Measurements from ENCODE around the gene S100A8.
"Not testable (repeated sequence)": the region's sequence is repeated elsewhere in the genome, so short reads cannot be mapped to it uniquely, and the experiment has no call there.

The S100A8 gene

DNA sequence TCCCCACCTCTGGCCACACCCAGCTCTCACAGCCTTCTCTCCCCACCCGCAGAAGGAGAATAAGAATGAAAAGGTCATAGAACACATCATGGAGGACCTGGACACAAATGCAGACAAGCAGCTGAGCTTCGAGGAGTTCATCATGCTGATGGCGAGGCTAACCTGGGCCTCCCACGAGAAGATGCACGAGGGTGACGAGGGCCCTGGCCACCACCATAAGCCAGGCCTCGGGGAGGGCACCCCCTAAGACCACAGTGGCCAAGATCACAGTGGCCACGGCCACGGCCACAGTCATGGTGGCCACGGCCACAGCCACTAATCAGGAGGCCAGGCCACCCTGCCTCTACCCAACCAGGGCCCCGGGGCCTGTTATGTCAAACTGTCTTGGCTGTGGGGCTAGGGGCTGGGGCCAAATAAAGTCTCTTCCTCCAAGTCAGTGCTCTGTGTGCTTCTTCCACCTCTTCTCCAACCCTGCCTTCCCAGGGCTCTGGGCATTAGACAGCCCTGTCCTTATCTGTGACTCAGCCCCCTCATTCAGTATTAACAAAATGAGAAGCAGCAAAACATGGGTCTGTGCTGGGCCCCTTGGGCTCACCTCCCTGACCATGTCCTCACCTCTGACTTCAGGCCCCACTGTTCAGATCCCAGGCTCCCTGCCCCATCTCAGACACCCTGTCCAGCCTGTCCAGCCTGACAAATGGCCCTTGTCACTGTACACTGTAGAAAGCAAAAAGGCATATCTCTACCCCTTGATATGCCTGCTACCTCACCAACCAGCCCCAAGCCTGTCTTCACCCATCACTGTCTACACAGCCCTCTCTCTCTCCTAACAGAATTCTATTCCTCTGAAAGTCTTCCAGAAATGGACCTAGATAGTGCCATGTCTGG is 30.0 kb downstream of the S100A8 start:
- DNase-seq = no peak

DNA sequence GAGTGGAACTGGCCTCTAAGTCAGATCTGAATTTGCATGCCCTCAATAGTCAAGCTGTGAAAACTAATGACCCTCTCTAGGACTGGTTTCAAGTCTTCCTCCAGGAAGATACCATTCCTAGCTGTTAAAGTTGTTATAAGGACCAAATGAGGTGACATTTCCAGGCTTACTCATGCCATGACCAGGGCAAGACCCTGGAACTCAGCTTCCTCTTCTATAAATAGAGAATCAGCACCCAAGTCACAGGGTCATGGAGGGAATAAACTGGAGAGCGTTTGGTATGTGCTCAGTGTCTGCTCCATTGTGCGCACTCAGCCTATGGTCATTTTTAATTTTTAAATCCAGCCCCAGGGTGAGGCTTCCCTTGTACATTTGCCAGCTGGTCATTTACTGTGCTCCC is 30.7 kb downstream of the S100A8 start:
- DNase-seq = no peak

GRCh38 chr1:153359241-153359640 is 31.6 kb downstream of the S100A8 start:
- no peak for DNase-seq

DNA sequence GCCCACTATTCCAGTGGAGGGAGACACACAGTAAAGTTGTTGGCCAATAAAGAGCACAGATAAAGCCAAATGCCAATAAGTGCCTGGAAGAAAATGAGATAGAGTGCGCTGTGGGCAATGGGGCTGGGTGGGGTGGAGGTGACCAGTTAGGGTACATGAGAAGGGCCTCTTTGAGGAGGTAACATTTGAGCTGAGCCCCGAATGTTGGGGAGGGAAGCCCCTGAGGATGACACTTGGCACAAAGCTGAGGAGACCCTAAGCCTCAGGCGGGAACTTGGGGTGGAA is 32.2 kb downstream of the S100A8 start:
- no peak for DNase-seq

- DNase-seq = no peak
Measured at GRCh38 chr1:153357853-153358690, 32.8 kb downstream of the S100A8 start, which contains the start of gene S100A9. Gene S100A9, plus strand, starts transcription at chr1:153357854. Its CDS starts 430 bp downstream, at chr1:153358284.

DNA sequence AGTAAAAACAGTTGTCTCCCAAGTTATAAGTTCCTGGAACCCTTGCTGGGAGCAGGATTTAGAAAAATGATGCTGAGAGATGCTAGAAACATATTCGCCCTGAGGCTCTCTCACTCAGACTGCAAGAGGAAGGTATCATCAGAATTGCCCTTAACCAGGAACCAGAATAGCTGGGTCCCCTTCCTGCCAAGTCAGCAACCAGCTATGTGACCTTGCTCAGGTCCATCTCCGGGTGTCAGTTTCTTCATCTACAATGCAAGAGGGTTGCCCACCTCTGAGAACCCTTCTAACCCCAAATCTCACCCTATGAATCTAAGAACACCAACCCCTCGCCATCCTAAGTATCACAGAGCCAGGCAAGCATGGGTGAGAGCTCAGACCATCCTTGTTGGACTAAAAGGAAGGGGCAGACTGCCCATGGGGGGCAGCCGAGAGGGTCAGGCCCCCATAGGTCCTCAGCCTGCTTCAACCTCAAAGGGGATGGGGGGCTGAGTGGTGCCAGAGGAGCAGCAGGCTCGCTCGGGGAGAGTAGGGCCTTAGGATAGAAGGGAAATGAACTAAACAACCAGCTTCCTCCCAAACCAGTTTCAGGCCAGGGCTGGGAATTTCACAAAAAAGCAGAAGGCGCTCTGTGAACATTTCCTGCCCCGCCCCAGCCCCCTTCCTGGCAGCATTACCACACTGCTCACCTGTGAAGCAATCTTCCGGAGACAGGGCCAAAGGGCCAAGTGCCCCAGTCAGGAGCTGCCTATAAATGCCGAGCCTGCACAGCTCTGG is 33.6 kb downstream of the S100A8 start:
- no peak for DNase-seq

GRCh38 chr1:153356392-153357075 is 34.3 kb downstream of the S100A8 start:
- DNase-seq = no peak

DNA sequence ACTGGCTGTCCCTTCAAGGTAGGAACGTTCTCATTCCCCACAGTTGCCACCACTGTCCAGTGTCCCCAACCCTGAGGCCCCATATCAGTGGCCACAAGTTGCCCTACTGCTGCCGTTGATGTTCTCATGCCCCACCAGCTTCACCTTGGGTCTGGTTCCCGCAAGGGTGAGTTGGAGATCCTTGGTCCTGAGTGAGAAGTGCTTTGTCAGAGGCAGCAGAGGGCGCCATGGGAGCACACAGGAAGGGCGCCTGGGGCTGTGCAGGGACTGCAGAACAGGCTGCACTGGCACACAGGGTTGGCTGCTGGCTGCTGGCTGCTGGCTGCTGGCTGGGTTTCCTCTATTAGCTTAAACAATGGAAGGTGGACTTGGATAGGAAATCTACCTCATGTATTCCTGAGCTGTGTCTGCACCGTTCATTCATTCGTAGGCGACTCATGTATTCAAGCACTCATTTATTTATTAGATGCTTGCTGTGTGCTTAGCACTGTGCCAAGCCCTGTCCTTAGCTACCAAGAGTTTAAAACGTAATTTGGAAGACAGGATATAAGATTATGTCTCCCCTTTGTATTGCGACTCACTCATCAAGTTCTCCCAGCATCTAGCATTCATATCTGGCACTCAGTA is 35.3 kb downstream of the S100A8 start:
- DNase-seq = peak; percentile 38

DNA sequence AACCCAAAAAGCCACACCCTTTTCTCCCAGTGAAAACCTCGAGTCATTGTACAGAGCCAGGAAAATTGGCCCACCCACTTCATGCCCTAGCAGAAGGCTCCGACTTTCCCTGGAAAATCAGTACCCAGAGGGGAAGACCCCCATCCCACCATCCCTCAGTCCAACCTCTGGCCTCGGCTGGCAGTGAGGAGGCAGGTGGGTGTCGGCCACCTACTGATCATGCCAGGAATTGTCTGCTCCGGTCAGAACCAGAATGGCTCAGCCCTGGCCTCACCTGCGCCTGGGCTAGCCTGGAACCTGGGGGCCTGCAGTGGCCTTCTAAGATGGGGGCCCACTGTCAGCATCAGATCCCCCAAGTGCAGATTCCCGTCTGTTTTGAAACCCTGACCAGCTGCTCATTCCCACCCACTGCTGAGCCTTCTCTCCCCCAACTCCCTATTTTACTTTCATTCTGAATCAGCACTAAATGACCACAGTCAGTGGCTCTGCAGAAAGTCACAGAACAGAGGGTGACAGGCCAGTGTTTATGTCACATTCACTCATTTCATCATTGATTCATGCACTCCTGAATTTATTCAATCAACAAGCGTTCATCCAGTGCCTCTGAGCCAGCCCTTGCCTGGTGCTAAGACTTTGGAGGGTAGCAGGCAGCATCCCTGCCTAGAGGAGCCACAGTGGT is 36.2 kb downstream of the S100A8 start:
- DNase-seq = no peak

DNA sequence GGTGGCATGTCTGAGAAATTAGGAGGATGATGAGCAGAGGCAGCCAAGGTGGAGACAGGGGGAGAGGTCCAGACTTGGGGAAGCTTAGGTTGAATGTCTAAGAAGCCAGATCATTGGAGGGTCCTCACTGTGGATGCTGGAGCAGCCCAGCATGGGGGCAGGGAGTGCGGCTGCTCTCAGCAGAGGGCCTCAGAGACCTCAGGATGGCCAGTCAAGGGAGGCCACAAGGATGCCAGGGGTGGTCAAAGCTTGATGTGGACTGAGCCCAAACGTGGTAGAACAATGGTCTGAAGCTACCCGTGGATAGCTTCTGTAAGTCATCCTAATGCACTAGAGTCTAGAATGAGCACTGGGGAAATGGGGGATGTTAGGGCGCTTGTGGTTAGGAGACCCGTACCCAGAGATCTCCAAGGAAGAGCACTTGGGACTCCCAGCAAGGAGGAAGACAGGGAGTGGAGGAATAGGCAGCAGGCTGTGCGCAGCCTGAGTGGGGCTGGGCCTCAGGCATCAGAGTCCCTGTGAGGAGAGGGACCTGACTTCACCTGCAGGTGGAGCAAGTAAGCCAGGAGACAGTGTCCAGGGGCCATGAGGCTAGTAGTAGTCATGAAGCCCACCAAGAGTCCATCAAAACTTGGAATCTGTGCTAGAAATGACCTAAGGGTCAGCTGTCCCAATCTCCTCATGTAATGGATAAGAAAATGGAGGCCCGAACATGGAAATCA is 37.5 kb downstream of the S100A8 start:
- no peak for DNase-seq

DNA sequence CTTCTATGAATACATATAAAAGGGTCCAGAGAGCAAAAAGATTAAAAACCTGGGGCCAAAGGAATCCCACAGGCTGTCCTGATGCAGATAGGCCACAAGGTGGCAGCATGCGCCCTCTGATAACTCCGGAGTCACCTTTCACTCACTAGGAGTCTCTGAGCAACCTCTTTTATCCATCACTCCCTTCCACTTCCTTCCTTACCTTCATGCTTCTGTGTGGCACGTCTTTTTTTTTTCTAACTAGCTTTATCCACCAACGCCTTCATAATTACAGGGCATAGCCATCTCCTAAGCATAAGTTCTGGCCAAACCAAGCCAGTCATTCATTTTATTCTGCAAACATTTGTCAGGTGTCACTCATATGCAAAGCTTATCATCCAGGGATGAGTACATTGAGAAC is 38.4 kb downstream of the S100A8 start:
- DNase-seq = peak; percentile 75

DNA sequence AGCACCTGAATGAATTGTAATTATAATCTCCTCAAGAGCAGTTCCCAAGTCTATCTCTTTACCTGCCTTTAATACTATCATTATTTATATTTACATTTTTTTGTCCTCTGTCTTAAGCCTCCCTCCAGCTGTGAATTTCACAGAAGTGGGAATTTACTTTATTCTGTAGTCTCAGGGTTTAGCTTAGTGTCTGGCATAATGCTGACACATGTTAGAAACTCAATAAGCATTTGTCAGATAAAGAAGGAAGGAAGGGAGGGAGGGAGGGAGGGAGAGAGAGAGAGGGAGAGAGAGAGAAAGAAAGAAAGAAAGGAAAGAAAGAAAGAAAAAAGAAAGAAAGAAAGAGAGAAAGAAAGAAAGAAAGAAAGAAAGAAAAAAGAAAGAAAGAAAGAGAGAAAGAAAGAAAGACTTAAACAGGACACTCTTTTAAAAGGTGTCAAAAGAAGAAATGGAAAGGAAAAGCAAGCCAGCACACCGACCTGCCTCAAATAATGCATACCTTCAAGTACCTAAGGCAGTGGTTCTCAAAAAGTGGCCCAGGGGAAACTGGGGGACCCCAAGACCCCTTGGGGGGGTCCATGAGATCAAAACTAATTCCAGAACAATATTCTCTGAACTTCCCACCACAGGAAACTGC is 40.4 kb downstream of the S100A8 start:
- no peak for DNase-seq

- no peak for DNase-seq
Measured at GRCh38 chr1:153349363-153350320, 41.2 kb downstream of the S100A8 start.

GRCh38 chr1:153348511-153349362 is 42.1 kb downstream of the S100A8 start, which contains the start of gene PGLYRP4:
Gene PGLYRP4, minus strand, starts transcription at chr1:153348841. Its CDS starts 909 bp downstream, at chr1:153347932.
- DNase-seq = no peak

- no peak for DNase-seq
Measured at GRCh38 chr1:153347856-153348255, 43.0 kb downstream of the S100A8 start.

DNA sequence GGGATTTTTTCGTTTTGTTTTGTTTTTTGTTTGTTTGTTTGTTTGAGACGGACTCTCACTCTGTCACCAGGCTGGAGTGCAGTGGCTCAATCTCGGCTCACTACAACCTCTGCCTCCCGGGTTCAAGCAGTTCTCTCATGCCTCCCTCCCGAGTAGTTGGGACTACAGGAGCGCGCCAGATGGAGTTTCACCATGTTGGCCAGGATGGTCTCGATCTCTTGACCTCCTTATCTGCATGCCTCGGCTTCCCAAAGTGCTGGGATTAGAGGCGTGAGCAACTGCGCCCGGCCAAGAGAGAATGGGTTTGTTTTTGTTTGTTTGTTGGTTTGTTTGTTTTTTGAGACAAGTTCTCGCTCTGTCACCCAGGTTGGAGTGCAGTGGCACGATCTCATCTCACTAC is 43.8 kb downstream of the S100A8 start:
- not testable (repeated sequence) for DNase-seq

DNA sequence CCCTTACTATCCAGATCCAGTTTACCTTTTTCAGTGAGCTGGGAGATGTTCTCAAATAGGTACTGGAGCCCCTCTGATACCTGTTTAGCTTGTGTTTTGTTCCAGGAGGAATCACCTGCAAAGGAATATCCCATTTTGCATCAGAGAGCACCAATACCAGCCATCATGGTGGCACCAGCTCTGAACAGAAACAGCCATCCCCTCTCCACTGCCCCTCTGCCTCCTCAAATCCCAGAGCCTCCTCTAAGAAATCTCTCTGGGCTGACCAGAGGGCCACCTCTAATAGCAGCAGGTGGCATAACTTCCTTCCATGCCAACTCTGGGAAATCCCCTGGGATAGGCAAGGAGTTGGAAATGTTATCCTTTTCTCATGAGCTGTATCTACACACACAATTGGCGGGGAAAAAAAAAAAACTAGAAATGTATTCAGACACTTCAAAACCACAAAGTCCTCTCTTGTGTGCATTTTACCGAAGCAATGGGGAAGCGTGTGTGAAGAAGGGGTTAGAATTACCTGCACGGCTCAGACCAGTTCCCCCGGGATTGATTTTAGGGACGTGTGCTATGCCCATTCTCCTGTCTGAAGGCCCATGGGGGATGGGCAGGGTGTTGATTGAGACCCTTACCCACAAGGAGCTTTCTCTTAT is 44.7 kb downstream of the S100A8 start:
- peak; percentile 91 for DNase-seq
